Measurements from ENCODE around the gene PPP1R36.
"Not testable (repeated sequence)": the region's sequence is repeated elsewhere in the genome, so short reads cannot be mapped to it uniquely, and the experiment has no call there.

PPP1R36 gene, protein sequence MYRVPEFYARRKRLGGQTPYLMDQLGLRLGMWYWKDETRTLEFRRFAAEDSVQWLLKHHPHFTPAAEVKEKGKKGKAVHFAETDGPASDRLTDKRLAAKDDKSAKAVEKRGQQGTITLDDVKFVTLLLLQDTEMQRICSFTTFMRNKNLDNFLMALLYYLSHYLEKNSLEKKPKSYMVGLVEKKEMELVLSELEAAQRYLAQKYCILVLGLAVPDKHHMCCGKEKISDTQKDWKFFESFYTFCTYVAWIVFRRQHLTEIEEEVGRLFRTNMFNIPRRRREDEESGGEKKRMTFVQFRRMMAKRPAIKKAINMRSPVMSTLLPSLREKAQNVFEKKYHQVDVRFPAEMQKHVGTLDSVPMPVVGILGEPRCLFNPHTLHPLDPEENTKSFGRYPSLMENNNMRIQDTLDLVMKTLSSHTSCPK

DNA sequence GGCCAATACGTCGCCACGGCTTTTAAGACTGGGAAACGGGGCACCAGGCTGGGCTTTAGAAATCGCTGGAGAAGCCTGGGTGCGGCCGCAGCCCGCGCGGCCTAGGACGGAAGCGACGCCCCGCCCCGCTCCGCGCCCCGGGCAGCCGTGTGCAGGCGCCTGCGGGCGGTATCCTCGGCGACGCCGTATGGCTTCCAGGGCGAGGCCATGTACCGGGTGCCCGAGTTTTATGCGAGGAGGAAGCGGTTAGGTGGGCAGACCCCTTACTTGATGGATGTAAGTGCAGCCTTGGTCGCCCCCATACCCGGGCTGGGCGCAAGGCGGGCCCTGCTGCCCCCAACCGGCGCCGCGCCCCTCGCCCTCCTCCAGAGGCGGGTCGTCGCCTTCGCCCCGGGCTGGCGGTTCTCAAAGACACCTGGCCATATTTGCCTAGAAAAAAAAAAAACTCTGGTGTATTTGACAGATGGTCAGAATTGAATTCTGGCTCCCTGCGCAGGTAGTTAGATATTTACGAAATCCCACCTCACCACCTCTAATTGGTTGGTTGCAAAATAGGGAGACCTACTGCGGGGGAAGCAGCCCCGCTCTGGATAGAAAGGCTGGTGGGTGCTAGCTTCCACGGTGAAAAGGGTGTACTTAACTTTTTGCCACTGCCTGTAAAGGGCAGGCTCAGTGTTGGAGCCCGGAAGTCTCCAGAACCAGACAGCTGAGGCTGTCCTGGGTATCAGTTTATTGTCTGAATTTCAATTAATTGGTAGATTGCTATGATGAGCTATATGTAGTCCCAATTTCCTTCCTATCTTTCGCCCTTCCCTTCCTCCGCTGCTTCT, at the start of gene PPP1R36:
Gene PPP1R36, plus strand, starts transcription at position 171 of the 830 bp plus-strand sequence. Its CDS starts 37 bp downstream, at position 208.
- peak in 1 of 2 experiments; percentile 48 for DNase-seq

DNA sequence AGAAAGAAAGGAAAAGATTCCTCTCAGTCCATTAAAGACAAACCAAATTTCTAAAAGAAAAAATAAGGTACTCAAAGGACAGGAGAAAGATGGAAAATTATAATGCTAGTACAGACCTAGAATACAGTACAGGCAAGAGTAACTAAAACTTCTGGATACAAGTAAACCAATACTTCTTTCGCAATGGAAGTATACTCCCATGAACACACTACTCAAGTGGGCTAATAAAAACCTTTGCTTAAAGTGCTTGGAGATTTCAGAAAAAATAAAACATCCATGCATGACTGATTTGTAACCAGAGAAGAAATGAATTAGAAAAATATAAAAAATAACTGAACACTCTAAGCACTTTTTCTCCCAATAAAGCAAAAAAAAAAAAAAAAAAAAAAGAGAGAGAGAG, 49.7 kb upstream of the PPP1R36 start:
- no peak for DNase-seq

DNA sequence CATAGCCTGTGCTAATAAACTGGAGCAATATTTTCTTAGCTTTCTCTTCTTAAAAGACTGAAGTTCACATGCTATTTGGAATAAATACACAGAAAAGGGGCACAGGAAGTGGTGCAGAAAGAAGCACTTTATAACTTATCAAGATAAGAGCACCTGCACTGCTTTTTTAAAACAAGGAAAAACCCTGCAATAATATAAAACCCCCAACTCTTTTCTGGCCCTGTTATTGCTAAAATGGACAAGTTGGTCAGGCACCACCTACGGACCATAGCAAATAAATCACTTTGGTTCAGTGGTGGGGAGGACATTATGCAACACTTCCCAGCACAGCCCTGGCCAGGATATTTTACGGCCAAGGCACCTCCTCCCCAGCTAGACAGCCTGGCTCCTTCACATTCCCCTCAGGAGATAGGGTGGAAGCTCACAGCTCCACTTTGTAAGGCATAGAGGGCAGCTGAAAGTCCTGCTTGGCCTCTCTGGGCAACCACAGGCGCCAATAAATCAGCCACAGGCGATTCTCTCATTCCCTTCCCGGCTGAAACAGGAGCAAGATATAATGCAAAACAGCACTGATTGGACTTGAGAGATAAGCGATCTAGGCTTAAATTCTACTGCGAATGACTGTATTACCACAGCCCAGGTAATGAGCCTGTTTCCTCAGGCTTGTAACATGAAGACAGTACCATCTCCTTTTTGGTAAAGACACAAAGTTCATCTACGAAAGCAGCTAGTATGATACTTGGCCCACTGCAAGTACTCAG, 48.2 kb upstream of the PPP1R36 start:
- DNase-seq: no peak

DNA sequence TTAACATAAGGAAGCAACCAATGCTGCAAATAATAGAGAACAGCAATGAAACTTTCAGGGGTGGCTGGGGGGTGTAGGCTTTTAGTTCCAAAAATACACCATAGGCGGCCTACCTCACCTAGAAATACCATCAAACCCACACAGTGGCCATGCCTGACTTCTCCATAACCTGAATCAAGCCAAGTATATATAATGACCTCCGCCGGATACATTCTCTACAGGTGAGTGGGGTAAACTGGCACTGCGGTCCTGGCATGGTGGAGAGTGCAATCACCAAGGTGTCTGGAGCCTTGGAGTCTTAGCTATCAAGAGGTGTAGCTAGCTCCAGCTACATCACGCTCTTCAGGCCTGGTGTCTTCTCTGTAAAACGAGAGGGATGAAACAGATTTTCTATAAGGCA, 47.3 kb upstream of the PPP1R36 start:
- peak in 1 of 2 experiments; percentile 10 for DNase-seq

DNA sequence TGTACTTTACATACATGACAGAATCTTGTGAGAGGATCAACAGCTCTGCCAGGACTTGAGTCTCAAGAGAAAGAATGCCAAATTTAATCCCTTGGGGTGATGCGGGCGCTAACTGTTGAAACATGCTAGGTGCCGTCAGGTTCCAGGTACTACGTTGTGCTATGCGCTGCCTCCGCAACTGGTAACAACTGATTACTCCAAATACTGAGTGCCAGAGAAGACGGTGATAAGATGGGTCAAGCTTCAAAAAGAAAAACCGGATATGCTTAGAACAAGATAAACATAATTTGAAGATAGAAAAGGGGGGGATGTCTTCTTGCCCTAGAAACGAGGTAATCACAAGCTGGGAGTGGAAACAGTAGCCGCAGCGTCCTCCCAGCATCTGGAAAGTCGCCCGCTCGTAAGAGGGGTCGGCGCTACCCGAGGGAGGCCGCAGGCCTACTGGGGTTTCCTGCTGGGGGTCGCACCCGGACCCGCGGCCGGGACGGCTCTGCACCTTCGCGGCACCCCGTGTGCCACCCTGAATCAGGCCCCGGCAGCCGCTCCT, 46.8 kb upstream of the PPP1R36 start:
- peak in 1 of 2 experiments; percentile 17 for DNase-seq

DNA sequence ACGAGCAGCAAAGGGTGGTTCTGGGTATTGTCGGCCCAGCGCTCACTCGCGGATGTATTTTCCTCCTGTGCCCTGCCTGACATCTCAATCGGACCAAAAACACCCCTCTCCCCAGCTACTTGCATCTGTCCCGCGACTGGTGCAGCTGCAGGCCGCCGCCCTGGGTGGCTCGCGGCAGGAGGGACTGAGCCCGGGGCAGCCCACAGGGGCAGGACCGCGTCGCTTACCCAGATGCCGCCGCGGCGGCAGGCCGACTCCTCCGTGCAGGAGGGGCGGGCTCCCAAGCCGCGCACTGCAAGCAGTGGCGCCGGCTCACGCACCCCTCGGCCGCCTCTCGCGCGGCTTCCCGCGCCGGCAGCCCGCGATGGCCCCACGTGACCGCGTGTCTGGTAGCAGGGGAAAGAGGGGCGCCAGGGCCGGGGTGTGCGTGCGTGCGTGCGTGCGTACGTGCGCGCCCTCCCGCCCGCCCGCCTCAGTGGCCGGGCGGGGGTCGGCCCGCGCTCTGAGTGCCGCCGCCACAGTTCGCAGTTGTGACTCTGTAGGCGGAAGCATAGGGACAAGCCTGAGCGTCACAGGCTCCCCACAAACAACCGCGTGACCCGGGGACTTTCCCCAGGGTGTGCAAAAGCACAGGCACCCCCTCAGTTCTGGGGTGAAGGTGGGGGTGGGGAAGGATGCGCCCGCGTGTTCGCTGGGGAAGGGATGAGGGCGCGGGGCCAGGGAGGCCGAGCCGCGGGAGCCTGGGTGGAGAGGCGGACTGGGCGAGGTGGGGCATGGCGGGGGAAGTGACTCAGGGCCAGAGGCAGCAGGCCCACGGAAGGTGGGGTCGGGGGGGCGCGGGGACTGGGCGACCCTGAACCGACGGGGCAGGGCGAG, 46.1 kb upstream of the PPP1R36 start, which contains the start of gene ZBTB25:
Gene ZBTB25, minus strand, starts transcription at position 405 of the 876 bp plus-strand sequence. CDS start 13,305 bp downstream, outside the sequence.
- peak; percentile 83 to 98 for DNase-seq

DNA sequence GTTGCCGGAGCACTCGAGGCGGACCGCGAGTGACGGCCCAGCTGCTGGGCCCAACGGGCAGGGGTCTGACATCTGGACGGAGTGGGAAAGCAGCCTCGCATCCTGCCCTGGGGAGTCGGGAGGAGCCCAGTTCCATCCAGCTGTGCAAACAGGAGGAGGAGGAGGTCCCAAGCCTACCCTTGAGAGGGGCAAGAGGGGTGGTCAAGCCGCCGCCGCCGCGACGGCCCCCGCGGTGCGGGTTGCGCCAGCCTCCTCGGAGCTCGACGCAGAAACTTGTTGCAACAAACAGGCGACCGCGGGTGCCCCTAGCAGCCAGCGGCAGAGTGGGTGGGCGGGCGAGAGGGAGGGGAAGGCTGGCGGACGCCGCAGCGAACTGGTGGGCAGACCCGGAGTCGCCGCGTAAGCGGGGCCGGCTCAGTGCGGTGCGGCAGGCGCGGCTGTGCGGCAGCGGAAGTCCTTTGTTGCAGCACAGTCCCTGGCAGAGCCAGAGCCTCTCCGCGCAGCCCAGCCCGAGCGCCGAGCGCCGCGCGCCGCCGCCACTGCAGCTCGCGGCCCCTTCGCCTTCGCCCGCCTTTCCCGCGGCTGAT, 45.4 kb upstream of the PPP1R36 start, which contains the start of gene ZBTB1:
Gene ZBTB1, plus strand, starts transcription at position 461 of the 587 bp plus-strand sequence. CDS start 16,735 bp downstream, outside the sequence.
- DNase-seq: peak; percentile 82 to 87

DNA sequence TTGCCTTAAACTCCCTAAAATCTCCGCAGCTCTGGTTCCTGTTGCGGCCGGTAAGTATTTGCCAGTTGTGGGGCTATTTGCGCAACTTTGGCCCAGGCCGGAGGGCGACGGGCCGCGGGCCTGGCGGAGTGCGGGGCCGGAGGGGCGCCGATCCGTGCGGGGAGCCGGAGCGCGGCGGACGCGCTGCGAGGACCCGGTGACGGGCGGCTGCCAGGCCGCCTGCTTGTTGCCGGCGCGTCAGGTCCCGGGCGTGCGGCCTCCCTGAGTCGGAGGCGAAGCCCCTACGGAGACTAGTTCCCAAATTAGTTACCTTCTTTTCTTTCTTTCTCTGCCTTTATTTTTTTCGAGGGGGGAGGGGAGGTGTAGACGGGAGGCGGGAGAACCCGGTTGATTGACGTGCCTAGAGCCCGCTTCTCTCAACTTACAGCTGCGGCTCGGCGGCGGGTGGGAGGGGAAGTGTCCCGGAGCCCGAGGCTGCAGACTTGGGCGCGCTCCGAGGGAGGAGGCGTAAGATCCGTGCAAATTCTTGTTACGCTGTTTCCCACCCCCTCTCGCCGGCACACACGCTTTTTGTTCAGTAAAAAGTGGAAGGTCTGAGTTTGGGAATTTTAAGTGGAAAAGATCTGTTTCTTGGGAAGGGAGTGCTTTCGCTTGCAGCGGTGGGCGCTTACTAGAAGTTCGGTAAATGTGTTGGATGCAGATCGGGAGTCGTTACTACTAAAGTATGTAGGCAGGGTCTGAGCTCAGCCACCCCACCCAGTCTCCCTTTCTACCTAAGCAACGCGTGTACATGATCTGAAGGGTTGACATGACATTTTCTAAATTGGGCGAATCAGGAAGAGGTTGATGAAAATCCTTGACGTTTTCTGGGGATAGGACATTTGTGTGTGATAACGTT, 44.6 kb upstream of the PPP1R36 start:
- peak; percentile 80 to 85 for DNase-seq

DNA sequence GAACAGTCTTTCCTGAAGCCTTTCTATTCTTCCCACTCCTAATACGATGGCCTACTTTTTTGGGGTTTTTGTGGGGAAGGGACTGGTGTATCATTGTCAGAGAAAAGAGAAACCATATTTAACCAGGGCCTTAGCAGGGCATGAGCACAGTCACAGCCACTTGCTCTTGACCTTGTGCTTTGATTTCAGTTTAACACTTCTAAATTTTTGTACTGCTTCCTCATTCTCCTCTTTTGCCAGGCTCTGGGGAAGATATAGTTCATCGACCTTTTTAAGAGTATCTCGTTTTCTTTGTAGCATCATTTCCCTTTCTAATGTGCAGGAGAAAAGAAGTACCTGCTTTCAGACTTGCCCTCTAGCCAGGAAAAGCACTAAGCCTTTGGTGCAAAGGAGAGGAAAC, 43.0 kb upstream of the PPP1R36 start:
- no peak for DNase-seq

DNA sequence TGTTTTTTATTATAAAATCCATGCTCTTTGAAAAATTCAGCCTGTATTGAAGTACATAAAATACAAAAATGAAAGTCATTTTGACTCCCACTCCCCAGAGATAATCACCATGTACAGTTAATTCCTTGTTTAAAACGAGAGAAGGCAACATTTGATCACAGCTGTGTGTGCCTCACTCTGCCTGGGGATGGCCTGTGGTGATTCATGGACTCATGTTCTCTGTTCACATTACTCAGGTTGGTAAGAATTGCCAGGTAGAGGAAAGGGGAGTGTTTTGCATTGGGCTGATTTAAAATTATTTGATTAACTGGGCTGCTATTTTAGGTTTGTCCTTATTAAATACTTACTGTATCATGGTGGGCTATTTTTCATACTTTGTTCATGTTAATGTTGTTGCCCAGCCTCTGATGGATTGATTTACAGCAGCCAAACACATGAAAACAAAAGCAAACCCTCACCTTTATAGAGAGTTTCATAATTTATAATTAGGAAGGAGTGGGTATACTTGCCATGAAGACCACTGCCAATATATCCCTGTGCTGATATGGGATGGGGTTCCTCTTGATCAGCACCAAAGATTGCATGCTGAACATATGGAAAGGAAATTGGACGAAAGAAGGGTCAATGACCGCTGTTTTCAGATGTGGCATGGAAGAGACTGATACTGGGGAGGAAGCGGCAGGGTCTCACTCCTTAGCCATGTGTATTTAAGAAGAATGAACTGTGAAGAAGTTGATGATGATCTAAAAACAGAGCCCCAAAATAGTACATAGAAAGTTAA, 42.2 kb upstream of the PPP1R36 start:
- DNase-seq: peak; percentile 35 to 63

DNA sequence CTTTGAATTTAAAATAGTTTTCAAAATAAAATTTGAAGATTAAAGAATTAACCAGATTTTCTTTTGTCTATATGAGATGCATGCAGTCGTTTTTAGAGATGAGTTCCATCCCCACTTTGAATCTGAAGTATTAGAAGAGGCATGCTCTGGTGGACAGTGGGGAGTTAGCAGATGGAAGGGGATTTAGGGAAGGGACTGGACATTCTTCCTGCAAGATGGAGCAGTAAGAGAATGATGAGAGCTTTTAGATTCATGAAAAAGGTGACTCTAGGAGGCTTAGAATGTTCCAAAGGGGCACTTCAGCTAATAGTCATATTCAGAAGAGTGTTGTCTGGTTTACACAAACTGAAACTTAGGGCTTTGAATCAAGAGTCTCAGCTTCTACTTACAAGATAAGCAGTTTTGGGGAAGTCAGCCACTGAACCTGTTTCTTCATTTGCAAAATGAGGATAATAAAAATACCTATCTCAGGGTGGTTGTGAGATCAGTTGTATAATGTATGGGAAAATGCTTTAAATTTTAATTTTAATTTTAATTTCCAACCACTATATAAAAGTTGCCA, 41.5 kb upstream of the PPP1R36 start:
- no peak for DNase-seq

DNA sequence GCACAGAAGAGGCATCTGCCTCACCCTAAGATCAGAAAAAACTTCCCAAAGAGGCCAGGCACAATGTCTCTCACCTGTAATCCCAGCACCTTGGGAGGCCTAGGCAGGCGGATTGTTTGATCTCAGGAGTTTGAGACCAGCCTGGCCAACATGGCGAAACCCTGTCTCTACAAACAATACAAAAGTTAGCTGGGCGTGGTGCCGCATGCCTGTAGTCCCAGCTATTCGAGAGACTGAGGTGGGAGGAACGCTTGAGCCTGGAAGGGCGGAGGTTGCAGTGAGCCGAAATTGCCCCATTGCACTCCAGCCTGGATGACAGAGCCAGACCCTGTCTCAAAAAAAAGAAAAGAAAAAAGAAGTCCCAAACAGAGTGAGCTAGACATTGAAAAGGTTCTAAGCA, 40.7 kb upstream of the PPP1R36 start:
- DNase-seq: no peak

DNA sequence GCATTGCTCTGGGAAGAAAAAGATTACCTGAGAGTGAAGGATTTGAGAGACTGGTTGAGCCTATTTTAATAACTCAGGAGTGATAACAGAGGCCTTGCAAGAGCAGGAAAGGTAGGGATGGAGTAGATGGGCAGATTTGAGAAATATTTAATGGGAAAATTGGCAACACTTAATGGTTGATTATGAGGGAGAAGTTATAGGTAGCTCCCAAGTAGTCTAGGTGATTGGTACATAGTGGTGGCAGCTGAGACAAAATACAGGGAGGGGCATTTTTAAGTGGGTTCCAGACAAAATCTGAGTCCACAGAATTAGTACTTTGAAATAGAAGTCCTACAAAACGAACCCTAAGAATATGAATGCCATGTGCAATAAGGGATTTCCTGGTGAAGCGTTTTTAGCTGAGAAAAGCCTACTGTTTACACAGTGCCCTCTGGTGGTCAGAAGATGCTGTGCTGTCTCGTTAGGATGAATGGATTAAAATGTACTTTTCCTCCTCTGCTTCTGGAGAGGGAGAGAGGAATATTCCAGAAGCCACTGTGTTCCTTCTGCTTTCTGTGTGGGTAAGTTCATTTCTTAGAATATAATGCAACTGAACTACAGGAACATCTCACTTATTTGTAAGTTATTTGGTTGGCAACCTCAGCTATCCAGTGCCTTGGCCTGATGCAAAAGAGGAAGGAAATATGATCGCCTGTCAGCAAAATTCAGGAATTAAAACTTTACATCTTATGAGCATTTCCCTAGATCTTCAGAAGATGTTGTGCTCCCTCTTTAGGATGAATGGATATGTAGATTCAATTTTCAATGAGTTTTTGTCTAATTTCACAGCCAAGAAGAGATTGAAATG, 38.7 kb upstream of the PPP1R36 start:
- DNase-seq: peak; percentile 45 to 51

DNA sequence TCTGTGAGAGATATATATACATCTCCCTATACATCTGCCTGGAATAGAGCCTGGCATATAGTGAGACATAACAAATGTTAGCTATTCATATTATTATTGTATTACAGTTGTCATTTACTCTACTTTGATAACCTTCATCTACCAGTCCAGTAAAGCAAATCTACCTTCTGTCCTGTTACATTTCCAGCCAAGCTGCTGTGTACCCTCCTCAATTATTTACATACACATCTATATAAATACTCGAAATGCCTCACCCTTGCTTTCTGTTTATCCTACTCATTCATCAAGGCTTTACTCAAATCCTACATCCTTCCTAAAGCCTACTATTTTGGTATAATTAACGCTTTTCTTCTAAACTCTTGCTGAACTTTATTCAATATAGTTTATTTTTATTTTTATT, 36.5 kb upstream of the PPP1R36 start:
- DNase-seq: no peak

DNA sequence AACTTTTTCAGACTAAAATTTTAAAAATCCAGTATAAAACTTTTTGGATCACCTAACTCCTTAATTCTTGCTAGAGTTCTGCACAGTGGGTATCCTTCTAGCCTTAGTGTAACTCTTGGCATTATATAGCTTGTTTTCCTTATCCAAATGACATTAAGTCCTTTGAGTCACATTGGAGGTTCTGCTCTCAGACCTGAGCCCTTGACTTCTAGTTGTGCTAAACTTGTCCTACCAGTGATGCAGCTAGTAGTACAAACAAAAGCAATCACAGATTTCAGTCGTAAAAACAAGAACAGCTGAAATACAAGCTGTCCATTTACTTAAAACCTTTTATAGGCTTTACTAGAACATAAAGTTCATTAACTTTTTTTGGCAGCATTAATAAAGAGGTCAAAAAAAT, 34.7 kb upstream of the PPP1R36 start:
- no peak for DNase-seq

DNA sequence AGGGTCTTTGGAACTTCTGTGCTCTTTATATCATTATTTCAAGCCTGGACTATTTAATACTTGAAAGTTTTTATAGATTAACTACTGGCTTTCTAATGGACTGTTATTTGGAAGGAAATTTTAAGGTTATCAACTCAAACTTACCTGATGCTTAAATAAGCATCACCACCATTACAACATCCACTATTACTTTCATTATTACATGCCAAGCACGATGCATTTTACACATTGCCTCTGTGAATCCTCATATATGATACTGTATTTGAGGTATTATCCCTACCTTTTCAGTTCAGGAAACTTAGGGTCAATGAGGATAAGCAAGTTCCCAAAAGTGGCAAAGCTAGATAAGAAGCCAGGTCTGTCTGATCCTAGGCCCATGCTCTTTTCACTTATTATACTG, 32.8 kb upstream of the PPP1R36 start:
- no peak for DNase-seq

DNA sequence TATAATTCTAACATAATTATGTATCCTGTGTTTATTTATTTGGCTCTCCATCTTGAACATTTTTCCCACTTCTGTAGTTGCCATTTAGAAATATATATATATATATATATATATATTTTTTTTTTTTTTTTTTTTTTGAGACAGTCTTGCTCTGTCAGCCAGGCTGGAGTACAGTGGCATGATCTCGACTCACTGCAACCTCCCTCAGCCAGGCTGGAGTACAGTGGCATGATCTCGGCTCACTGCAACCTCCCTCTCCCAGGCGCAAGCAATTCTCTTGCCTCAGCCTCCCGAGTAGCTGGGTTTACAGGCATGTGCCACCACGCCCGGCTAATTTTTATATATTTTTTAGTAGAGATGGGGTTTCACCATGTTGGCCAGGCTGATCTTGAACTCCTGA, 32.1 kb upstream of the PPP1R36 start:
- DNase-seq: not testable (repeated sequence)

DNA sequence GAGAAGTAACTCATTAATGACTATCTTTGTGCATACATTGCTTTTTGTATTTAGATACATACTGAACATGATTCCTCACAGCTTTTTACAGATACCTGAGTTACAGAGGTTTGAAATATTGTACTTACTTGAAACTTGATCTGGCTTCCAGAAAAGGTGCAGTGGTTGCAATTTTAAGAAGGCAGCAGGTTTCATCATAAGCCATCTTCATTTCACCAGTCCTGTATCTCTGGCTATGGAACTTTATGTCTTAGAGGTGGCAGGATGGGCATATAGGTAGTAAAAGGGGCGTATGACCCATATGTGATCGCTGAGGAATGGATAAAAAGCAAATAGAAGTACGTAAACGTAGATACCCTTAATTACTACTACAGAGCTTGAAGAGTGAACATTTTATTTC, 31.5 kb upstream of the PPP1R36 start:
- DNase-seq: no peak
